Left cardiac atrium (tissue), 4 donors: ENCODE data around the gene NDUFB10. TPM values are rescaled to one million over a fixed set of nuclear protein-coding genes. Genes with fewer than 3 reads are reported as not detected.
"Not testable (repeated sequence)": the region's sequence is repeated elsewhere in the genome, so short reads cannot be mapped to it uniquely, and the experiment has no call there.

Source experiments
- ATAC-seq, 2 donors: fragments of 200-7000 bp; cut with Tn5 transposase; one replicate each; pipeline ENCODE4 v1.9.1; 2020; ENCODE audit warnings: mild to moderate bottlenecking in 2 of 2, moderate library complexity in 2 of 2
- DNase-seq: peaks from one replicate; pipeline ENCODE4 v3.0.0-alpha.2; 2020
- intact Hi-C, 2 donors: fragments of 100-400 bp; cut with DNase I; formaldehyde crosslinking; loops; one replicate each; pipeline versions ENCODE4 v1.14.1 to v1.15.1; 2022 to 2023
- total RNA-seq, 2 donors: library from RNA; stranded (reverse); fragmentation: NEBNext Ultra II Directional; extraction: Animal tissue kit (Norgen Biotek cat#: 25700); gene quantifications; one replicate each; pipeline ENCODE4 v1.2.1, GENCODE V29; 2021
- donor health status: DM: no; HTN: yes; CAD: no.
- donor health status: DM: no; HTN: yes; CAD: no; lungs with severe emphysema.
- donor health status: DM: yes; HTN: yes; CAD: no.
- donor health status: Dilated cardiomyopathy.

The NDUFB10 gene
- total RNA-seq, 2 donors from 2014 or later, result 411 to 435 TPM

DNA sequence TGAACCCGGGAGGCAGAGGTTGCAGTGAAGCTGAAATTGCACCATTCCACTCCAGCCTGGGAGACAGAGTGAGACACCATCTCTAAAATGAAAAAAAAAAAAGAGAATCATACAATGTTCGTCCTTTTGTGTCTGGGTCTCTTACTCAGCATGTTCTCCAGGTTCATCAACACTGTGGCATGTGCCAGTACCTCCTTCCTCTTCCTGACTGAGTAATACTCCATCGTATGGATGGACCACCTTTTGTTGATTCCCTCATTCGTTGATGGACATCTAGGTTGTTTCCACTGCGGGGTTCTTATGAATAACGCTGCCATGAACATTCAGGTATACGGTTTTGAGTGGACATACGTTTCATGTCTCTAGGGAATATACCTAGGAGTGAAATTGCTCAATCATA lies 37.0 kb upstream of the NDUFB10 start:
- intact Hi-C loops, result no loop called here
- ATAC-seq, result no peak
- no peak for DNase-seq

GRCh38 chr16:1923299-1924034 lies 35.9 kb upstream of the NDUFB10 start:
- ATAC-seq (peak; percentile 68 to 92), DNase-seq (peak; percentile 55)
- intact Hi-C loops, result no loop called here

- intact Hi-C loops, result no loop called here
- ATAC-seq, result no peak
These were observed 35.2 kb upstream of the NDUFB10 start for GRCh38 chr16:1924095-1924494.

DNA sequence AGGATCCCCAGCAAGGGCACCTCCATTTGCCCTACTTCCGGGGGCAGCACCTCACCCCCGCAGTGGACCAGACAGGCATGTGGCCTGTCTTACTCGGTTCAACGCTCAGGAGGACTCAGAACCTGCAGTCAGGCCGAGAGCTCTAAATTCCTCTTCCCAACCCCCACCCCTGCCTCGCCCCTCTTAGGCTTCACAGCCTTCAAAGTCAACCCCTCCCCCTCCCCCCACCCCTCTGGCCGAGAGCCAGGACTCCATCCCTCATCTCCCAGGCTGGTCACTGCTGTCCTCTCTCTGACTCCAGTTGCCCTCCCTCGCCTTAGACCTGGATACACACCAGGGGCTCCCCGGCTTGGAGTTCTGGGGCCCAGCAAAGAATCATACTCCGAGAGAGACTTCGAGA lies 33.1 kb upstream of the NDUFB10 start:
- ATAC-seq (no peak), DNase-seq (no peak)
- intact Hi-C loops, result no loop called here

More at GRCh38 chr16:1924095-1924494, 35.2 kb upstream of the NDUFB10 start:
- no peak for DNase-seq

DNA sequence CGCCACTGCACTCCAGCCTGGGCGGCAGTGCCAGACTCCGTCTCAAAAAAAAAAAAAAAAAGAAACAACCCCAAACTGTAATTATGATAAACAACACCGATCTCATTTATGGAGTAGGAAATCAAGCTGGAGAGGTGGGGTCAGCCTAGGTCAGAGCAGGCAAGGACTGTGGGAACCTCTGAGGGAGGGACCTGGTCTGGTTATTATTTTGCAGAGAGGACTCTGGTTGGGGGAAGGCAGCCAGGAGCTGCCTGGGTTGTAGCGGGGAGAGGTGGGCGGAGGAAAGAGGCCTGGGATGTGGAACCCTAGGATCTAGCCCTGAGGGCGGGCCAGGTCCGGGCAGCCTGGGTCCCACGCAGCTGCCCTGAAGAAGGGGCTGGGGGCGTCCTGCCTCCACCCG lies 30.2 kb upstream of the NDUFB10 start:
- DNase-seq, result no peak
- intact Hi-C loops, result no loop called here
- ATAC-seq, result peak; percentile 67 to 76

- ATAC-seq, result peak; percentile 95 to 97
- peak; percentile 92 for DNase-seq
- intact Hi-C loops, result loop anchor here in 1 of 2 donors (2.0 kb wide), 1 partner anchor 65 kb away; no protein-coding TSS in a partner anchor
These were observed 29.6 kb upstream of the NDUFB10 start for GRCh38 chr16:1929578-1930337.

DNA sequence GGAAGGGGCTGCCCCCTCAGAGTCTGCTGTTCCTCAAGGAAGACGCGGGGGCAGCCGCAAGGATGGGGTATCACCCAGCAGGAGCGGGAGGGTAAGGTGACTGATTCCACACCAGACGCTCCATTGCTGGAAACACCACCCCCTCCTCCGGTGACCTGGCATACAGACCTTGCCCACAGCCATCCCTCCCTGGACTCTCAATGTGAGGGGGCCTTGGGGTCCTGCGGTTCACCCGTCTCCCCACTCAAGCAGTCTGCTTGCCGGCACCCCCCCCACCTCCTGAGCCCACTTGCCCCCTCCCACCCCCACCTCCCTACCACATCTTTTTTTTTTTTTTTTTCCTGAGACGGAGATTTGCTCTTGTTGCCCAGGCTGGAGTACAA lies 29.0 kb upstream of the NDUFB10 start:
- intact Hi-C loops, result loop anchor here in 1 of 2 donors (2.0 kb wide), 1 partner anchor 66 kb away; no protein-coding TSS in a partner anchor
- no peak for DNase-seq
- no peak for ATAC-seq

DNA sequence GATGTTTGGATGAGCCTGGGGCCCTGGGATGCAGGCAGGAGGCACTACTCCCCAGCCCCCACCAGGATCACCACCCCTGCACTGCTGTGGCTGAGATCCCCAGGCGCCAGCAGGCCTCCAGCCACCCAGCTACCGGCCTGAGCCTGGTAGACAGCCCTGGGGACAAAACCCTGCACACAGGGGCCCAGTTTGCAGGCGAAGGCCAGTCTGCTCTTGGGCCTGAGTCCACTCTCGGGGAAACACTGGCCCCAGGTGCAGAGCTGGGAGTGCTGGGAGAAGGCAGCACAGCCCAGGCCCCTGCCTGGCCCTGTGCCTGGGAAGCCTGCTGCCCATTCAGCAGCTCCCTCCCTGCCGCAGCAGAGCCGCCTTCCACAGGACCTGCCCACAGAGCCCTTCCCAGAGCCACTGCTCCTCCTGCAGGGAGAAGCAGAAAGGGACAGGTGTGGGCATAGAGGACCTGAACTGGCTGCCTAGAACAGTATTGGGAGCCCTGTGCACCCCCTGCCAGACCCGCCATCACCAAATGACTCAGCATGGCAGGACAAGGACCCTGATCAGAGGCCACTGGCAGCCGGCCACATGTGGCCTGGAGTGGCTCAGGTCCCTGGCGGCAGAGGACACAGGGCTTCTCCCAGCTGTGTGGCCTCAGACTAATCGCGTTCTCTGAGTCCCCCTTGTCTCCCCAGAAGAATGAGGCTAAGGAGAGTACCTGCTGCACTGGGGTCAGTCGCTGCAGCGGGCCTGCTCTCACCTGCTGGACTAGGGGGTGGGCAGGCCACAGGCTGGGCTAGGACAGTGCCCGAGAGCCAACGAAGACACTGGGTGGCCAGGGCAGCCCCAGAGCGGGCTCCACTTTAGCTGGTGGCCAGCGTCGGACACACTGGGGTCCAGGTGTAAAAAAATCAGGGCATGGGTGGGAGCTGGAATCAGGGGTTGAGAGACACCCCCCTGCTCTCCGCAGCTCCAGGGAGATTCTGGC lies 27.0 kb upstream of the NDUFB10 start:
- intact Hi-C loops, result no loop called here
- DNase-seq (no peak), ATAC-seq (no peak)

DNA sequence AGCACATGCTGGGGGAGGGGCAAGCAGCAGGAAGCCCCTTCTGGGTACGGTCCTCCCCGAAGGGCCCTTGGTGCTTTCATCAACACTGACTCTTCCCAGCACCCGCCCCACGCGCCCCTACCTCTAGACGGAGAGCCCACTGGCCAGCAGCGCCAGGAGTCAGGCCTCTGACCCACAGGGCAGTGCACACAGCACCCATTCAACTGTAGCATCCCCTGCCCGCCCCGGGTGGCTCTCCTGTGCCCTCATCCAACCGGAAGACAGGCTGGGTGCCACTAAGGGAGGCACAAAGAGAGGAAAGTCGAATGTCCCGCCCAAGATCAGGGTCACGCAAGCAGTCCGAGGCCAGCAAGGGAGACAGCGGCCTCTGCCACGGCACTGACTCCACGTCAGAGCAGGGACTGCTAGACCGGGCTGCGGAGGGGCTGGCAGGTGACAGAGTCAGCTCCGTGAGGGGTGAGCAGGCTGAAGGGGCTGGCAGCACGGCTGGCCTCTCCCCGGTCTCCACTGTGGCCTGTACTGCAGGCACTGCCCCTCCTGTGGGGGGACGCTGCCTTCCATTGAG lies 26.2 kb upstream of the NDUFB10 start:
- ATAC-seq (no peak), DNase-seq (no peak)
- intact Hi-C loops, result no loop called here

DNA sequence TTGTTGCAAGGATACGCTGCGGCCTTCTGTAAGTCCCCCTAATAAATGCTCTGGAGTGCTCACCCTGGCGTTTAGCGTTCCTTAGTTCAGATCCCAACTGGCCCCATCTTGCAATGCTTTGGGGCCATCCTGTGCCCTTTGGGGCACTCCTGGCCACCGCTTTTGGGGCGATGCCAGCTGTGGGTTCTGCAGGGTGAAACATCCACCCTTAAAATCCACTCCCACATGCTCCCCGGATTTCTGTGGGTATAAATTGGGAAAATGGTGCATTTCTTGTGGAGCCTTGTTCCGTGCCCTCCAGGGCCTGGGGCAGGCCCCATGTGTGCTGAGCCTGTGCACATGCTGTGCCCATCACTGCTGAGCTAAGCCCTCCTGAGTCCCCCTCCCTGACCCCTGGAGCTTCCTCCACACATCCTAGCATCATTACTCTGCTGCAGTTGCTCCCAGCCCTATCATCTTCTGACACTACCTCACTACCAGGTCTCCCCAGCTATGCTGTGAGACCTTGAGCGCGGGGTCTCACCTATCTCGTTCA lies 22.3 kb upstream of the NDUFB10 start:
- intact Hi-C loops, result no loop called here
- ATAC-seq (no peak), DNase-seq (no peak)

DNA sequence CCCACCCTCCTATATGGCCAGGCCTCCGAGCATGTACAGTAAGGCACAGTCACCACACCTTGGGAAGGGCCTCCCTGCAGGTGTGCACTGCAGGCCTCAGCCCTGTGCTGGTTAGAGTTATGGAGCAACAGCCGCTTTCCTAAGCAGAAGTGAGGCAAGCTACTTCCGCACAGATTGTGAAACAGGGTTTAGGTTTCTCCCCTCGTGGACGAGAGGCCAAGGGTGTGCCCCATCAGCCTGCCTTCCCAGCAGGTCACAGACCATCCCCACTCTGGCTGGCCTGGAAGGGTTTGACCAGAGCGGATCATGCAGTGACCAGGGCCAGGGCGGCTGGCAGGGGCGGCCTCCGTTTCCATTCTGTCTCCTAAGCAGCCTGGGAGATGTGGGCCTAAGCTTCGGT lies 21.0 kb upstream of the NDUFB10 start:
- DNase-seq, result no peak

GRCh38 chr16:1938910-1939309 lies 20.4 kb upstream of the NDUFB10 start:
- ATAC-seq (no peak), DNase-seq (no peak)
- intact Hi-C loops, result no loop called here

More for the DNA sequence above, 21.0 kb upstream of the NDUFB10 start:
- intact Hi-C loops, result no loop called here
- ATAC-seq, result no peak

- intact Hi-C loops, DNase-seq, ATAC-seq: not testable (repeated sequence)
These were observed 19.5 kb upstream of the NDUFB10 start for GRCh38 chr16:1939833-1940232.

DNA sequence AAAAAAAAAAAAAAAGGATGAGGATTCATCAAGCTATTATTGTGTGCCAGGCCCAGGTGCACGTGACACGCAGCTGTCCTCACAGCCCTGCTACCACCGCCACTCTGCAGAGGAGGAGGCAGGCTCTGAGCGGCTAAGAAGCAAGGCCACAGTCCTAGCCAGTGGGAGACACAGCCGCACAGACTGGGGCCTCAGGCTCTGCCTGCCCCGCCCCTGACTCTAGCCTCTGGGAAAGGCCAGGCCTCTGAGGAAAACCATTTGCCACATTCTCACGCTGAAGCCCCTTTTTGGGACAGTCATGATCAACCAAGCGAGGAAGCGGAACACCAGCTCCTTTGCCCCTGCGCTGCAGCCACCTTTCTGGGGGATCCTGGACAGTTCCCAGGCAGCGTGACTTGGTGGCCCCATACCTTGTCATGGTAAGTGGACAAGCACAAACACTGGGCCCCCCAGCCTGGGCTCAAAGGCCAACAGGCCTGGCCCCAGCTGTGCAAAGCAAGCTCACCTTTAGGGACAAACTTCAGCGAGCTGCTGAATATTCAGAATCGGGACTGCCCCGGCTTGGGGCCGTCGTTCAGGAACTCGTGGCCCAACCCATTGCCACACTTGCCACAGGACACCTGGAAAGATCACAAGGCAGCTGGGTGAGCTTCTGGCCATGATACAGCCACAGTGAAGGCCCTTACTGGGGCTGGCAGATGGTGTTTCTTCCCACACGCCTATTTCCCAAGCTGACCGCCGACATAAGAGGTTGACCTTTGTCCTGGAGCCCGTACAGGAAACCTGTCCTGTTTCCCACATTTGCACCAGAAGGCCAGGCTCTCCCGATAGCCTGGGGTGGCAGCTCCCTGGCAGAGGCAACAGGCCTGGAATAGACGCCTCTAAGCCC lies 18.8 kb upstream of the NDUFB10 start:
- DNase-seq (no peak), ATAC-seq (no peak)
- intact Hi-C loops, result no loop called here

DNA sequence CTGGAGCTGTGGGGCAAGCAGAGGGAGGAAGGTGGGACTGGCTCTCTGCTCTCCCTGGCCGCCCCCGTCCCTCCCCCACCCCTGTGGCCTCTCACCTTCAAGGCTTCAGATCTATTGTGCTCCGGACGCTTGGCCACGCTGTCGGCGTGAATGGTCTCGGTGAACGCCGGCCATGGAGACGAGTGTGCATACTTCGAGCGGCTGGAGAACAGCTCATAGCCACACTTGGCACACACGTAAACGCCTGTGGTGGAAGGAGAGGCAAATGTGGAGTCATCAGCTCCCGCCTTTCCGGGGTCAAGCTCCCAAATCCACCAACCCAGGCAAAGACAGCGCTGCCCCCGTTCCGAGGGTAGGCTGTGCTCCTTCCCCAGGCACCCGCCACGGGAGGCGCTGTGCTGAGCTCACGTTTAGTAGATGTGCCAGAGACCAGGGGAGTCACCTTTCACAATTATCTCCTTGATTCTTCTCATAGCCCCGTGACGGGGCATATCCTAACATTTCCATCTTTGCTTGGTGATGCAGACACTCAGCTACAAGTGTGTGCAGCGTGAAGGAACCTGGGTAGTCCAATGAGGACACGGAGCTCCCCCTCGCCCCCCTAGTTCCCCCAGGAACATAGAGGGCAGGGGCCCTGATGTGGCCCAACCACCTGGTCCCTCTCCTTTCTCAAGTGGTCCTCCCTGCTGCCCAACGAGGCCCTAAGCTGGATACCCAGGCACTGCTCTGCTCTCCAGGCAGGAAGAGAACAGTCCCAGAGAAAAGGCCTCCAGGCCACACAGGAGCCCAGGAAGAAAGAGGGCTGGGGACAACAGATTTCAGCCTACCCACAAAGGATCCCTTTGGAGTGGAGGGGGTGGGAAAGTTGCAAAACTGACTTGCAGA lies 17.9 kb upstream of the NDUFB10 start:
- intact Hi-C loops, result no loop called here
- DNase-seq, result no peak

GRCh38 chr16:1942047-1942809 lies 17.1 kb upstream of the NDUFB10 start:
- intact Hi-C loops, result no loop called here
- no peak for DNase-seq
- peak; percentile 3 to 4 for ATAC-seq

More for the DNA sequence above, 17.9 kb upstream of the NDUFB10 start:
- no peak for ATAC-seq
